K562 (cell line): ENCODE results near the gene FAM200B. TPM values are rescaled to one million over a fixed set of nuclear protein-coding genes. Genes with fewer than 3 reads are reported as not detected.

ENCODE experiments used
- BHLHE40 ChIP-seq: IDR thresholded peaks from 2 replicates; pipeline ENCODE4 v1.6.1; 2011; ENCODE audit warnings: low read length, improper control_type of control experiment
- CHD4 ChIP-seq: fragments of 200-600 bp; sonication (generic); IDR thresholded peaks from 3 replicates; pipeline ENCODE4 v1.6.1; 2012; ENCODE audit warnings: low read depth, mild to moderate bottlenecking, mixed read lengths, low read length, inconsistent platforms; ENCODE audit not compliant: insufficient read depth, insufficient replicate concordance, poor library complexity, severe bottlenecking
- E2F3 ChIP-seq: fragments of 250-450 bp; sonication (Bioruptor Pico); IDR thresholded peaks from 2 replicates; pipeline ENCODE4 v1.4.0; 2020; ENCODE audit warnings: mild to moderate bottlenecking
- ELF2 ChIP-seq: fragments of 250-450 bp; sonication (Bioruptor Pico); IDR thresholded peaks from 2 replicates; pipeline ENCODE4 v1.5.0; 2021; ENCODE audit warnings: mild to moderate bottlenecking
- GATAD2B ChIP-seq: fragments of 450-650 bp; IDR thresholded peaks from 2 replicates; pipeline ENCODE4 v1.6.1; 2017; ENCODE audit warnings: mild to moderate bottlenecking, borderline replicate concordance
- HEY1 ChIP-seq: fragments of 250-450 bp; sonication (Bioruptor Pico); IDR thresholded peaks from 2 replicates; pipeline ENCODE4 v1.5.0; 2020; ENCODE audit warnings: mild to moderate bottlenecking, moderate library complexity, borderline replicate concordance
- LCOR ChIP-seq: sonication (generic); formaldehyde crosslinking; IDR thresholded peaks from 2 replicates; pipeline ENCODE4 v1.8.0; 2022; ENCODE audit warnings: mild to moderate bottlenecking, missing genetic modification reagents
- MAZ ChIP-seq, 2 experiments: fragments of 450-650 bp in 1 of 2; sonication (generic) in 1 of 2; formaldehyde crosslinking; IDR thresholded peaks in 1 of 2; conservative IDR thresholded peaks in 1 of 2; 2 replicates each; pipeline versions ENCODE4 v1.4.0 to v1.5.0; 2020; ENCODE audit warnings: mild to moderate bottlenecking in 1 of 2, missing genetic modification reagents in 1 of 2
- MXD1 ChIP-seq: fragments of 250-450 bp; sonication (Bioruptor Pico); IDR thresholded peaks from 2 replicates; pipeline ENCODE4 v1.8.0; 2021; ENCODE audit warnings: borderline replicate concordance, mild to moderate bottlenecking, moderate library complexity; ENCODE audit not compliant: poor library complexity, severe bottlenecking
- NFATC3 ChIP-seq: fragments of 450-650 bp; IDR thresholded peaks from 2 replicates; pipeline ENCODE4 v1.6.1; 2017; ENCODE audit warnings: mild to moderate bottlenecking
- NUFIP1 ChIP-seq: fragments of 450-650 bp; IDR thresholded peaks from 2 replicates; pipeline ENCODE4 v1.6.1; 2018; ENCODE audit not compliant: partially characterized antibody
- PHB ChIP-seq: fragments of 250-450 bp; sonication (Bioruptor Pico); IDR thresholded peaks from 2 replicates; pipeline ENCODE4 v1.5.0; 2021
- PRPF4 ChIP-seq: fragments of 200-400 bp; formaldehyde crosslinking; IDR thresholded peaks from one replicate; pipeline ENCODE4 v1.6.1; 2017; ENCODE audit warnings: low read length, low read depth, mild to moderate bottlenecking; ENCODE audit not compliant: insufficient read depth, poor library complexity, severe bottlenecking
- SIN3B ChIP-seq: fragments of 450-650 bp; IDR thresholded peaks from 2 replicates; pipeline ENCODE4 v1.6.1; 2017; ENCODE audit warnings: low read depth, mild to moderate bottlenecking, moderate library complexity
- SMARCC2 ChIP-seq: fragments of 450-650 bp; IDR thresholded peaks from 2 replicates; pipeline ENCODE4 v1.6.1; 2017; ENCODE audit warnings: antibody characterized with exemption, moderate library complexity, mild to moderate bottlenecking, low read depth
- TAF1 ChIP-seq: IDR thresholded peaks from 2 replicates; pipeline ENCODE4 v1.6.1; 2011; ENCODE audit warnings: mild to moderate bottlenecking, low read length, moderate library complexity; ENCODE audit not compliant: insufficient read depth, control insufficient read depth, severe bottlenecking; ENCODE audit errors: extremely low read depth
- TEAD2 ChIP-seq: fragments of 450-650 bp; IDR thresholded peaks from 2 replicates; pipeline ENCODE4 v1.6.1; 2016; ENCODE audit warnings: missing genetic modification characterization, control low read depth, missing compliant biosample characterization
- ZNF263 ChIP-seq: sonication (generic); formaldehyde crosslinking; IDR thresholded peaks from 2 replicates; pipeline ENCODE4 v1.8.0; 2022; ENCODE audit warnings: mild to moderate bottlenecking, missing genetic modification reagents, borderline replicate concordance
- ZNF384 ChIP-seq: IDR thresholded peaks from 2 replicates; pipeline ENCODE4 v1.6.1; 2012; ENCODE audit warnings: low read depth, low read length, improper control_type of control experiment
- ZNF668 ChIP-seq: fragments of 250-450 bp; sonication (Bioruptor Pico); IDR thresholded peaks from 2 replicates; pipeline ENCODE4 v1.8.0; 2022; ENCODE audit warnings: mild to moderate bottlenecking, inconsistent platforms
- polyA plus RNA-seq, 8 experiments: library from polyadenylated mRNA; depleted of rRNA in 4 of 8; stranded (reverse) in 5 of 8; unstranded in 3 of 8; fragments of >200 nt; fragmentation: Nextera tagmentation in 2 of 8; fragmentation: Illumina TruSeq in 1 of 8; extraction: Ambion mirVana in 2 of 8; extraction: Trizol in 1 of 8; gene quantifications; 2 replicates each; pipeline versions ENCODE4 v1.2.1 to v1.2.3, GENCODE V29; 2011 to 2014; ENCODE audit warnings: inconsistent platforms in 1 of 8, missing spikeins in 1 of 8
- total RNA-seq, 7 experiments: library from RNA; depleted of rRNA in 6 of 7; stranded (reverse); fragments of >200 nt in 6 of 7; fragmentation: Illumina TruSeq in 2 of 7; extraction: Trizol in 2 of 7; gene quantifications; 2 replicates each; pipeline versions ENCODE4 v1.2.1 to v1.2.3, GENCODE V29; 2011 to 2021; ENCODE audit warnings: low replicate concordance in 1 of 7
- TF ChIP-seq, protein P1 (sequence below): sonication (generic); formaldehyde crosslinking; IDR thresholded peaks from 2 replicates; pipeline ENCODE4 v1.8.1; 2022; ENCODE audit warnings: missing genetic modification reagents
- TF ChIP-seq, protein P2 (sequence below): IDR thresholded peaks from 2 replicates; pipeline ENCODE4 v1.6.1; 2014; ENCODE audit warnings: antibody characterized with exemption

The FAM200B gene
- total and polyA plus RNA-seq, 9 of the 15 experiments (the other 6 are each of a cell fraction or from before 2014, with no cell fraction given): 17.4 to 48.0 (median 25.5) TPM

- TF ChIP-seq SMARCC2: no peak
- TF ChIP-seq, protein P1, sequence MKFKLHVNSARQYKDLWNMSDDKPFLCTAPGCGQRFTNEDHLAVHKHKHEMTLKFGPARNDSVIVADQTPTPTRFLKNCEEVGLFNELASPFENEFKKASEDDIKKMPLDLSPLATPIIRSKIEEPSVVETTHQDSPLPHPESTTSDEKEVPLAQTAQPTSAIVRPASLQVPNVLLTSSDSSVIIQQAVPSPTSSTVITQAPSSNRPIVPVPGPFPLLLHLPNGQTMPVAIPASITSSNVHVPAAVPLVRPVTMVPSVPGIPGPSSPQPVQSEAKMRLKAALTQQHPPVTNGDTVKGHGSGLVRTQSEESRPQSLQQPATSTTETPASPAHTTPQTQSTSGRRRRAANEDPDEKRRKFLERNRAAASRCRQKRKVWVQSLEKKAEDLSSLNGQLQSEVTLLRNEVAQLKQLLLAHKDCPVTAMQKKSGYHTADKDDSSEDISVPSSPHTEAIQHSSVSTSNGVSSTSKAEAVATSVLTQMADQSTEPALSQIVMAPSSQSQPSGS (CRISPR knock-in tag): no peak
- TF ChIP-seq BHLHE40: no peak
- peak; percentile 85 for TF ChIP-seq TAF1
- TF ChIP-seq ZNF263 (CRISPR knock-in tag): no peak
- peak in 1 of 2 experiments; percentile 49; a peak in 1 of 4 replicates for TF ChIP-seq MAZ (CRISPR knock-in tag; conservative IDR thresholded peaks at IDR 0.05 in 1 of 2, IDR thresholded peaks at IDR 0.05 in 1 of 2)
- TF ChIP-seq ZNF668 (CRISPR knock-in tag): no peak
- TF ChIP-seq ZNF384: peak; percentile 43; the same call in 1 of the 2 replicates
- no peak for TF ChIP-seq NUFIP1
- no peak for TF ChIP-seq PHB (CRISPR knock-in tag)
- TF ChIP-seq PRPF4: no peak
- peak; percentile 67; the same call in 1 of the 2 replicates for TF ChIP-seq SIN3B
- TF ChIP-seq E2F3 (CRISPR knock-in tag): no peak; the same call in 1 of the 2 replicates
- TF ChIP-seq, protein P2, sequence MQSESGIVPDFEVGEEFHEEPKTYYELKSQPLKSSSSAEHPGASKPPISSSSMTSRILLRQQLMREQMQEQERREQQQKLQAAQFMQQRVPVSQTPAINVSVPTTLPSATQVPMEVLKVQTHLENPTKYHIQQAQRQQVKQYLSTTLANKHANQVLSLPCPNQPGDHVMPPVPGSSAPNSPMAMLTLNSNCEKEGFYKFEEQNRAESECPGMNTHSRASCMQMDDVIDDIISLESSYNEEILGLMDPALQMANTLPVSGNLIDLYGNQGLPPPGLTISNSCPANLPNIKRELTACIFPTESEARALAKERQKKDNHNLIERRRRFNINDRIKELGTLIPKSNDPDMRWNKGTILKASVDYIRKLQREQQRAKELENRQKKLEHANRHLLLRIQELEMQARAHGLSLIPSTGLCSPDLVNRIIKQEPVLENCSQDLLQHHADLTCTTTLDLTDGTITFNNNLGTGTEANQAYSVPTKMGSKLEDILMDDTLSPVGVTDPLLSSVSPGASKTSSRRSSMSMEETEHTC: no peak
- TF ChIP-seq GATAD2B: no peak
- TF ChIP-seq NFATC3: no peak
- no peak for TF ChIP-seq MXD1
- TF ChIP-seq LCOR (CRISPR knock-in tag): peak; percentile 89; the same call in 1 of the 2 replicates
- no peak for TF ChIP-seq HEY1
- TF ChIP-seq CHD4: no peak
- TF ChIP-seq TEAD2 (tag): no peak
- TF ChIP-seq ELF2 (CRISPR knock-in tag): no peak; the same call in 1 of the 2 replicates
These were observed at the start of gene FAM200B (continued) for GRCh38 chr4:15681372-15682241.
